Natural killer cell (primary cell): ENCODE results near the gene SPIRE1. TPM values are rescaled to one million over a fixed set of nuclear protein-coding genes. Genes with fewer than 3 reads are reported as not detected.
"Not testable (repeated sequence)": the region's sequence is repeated elsewhere in the genome, so short reads cannot be mapped to it uniquely, and the experiment has no call there.

ENCODE experiments used
- ATAC-seq, 3 donors: fragments of 150-1000 bp in 2 of 3; fragments of 200-7000 bp in 1 of 3; cut with Tn5 transposase; 1 replicate in 1 of 3; 2 replicates in 2 of 3; pipeline ENCODE4 v1.10.0; 2021; ENCODE audit warnings: mild to moderate bottlenecking in 2 of 3, moderate library complexity in 2 of 3
- DNase-seq, 2 donors: peaks; one replicate each; pipeline versions ENCODE4 v3.0.0 to v3.0.0-alpha.2; 2013 to 2021; ENCODE audit warnings: mixed read lengths in 1 of 2
- H3K27ac ChIP-seq: one replicate; pipeline ENCODE4 v1.5.1; 2013; ENCODE audit warnings: mild to moderate bottlenecking, low read length
- H3K27me3 ChIP-seq: one replicate; pipeline ENCODE4 v1.6.1; 2013; ENCODE audit warnings: low read length; ENCODE audit not compliant: control insufficient read depth, insufficient read depth
- H3K36me3 ChIP-seq: one replicate; pipeline ENCODE4 v1.6.1; 2013; ENCODE audit warnings: low read length; ENCODE audit not compliant: control insufficient read depth, insufficient read depth
- H3K4me1 ChIP-seq: one replicate; pipeline ENCODE4 v1.6.1; 2013; ENCODE audit warnings: low read length; ENCODE audit not compliant: control insufficient read depth, insufficient read depth
- H3K4me3 ChIP-seq: one replicate; pipeline ENCODE4 v1.5.1; 2013; ENCODE audit warnings: low read length
- H3K9me3 ChIP-seq: one replicate; pipeline ENCODE4 v1.6.1; 2013; ENCODE audit warnings: low read length; ENCODE audit not compliant: control insufficient read depth, insufficient read depth
- H3K27ac Mint-ChIP-seq, 2 donors: one replicate each; pipeline ENCODE4 v1.8.0; 2022; ENCODE audit warnings: mild to moderate bottlenecking in 2 of 2, mixed read lengths in 2 of 2, moderate library complexity in 1 of 2
- H3K27me3 Mint-ChIP-seq, 2 donors: one replicate each; pipeline ENCODE4 v1.8.0; 2022; ENCODE audit warnings: low read depth in 2 of 2, mixed read lengths in 2 of 2
- H3K36me3 Mint-ChIP-seq: one replicate; pipeline ENCODE4 v1.8.0; 2022; ENCODE audit warnings: mixed read lengths
- H3K4me1 Mint-ChIP-seq, 2 donors: one replicate each; pipeline ENCODE4 v1.8.0; 2022; ENCODE audit warnings: mixed read lengths in 2 of 2
- H3K4me3 Mint-ChIP-seq: one replicate; pipeline ENCODE4 v1.8.0; 2022; ENCODE audit warnings: mild to moderate bottlenecking, moderate library complexity, mixed read lengths
- H3K9me3 Mint-ChIP-seq, 2 donors: one replicate each; pipeline ENCODE4 v1.8.0; 2022; ENCODE audit warnings: mixed read lengths in 2 of 2
- CTCF ChIP-seq: fragments of 200-600 bp; IDR thresholded peaks from one replicate; pipeline ENCODE4 v1.8.0; 2022; ENCODE audit warnings: antibody characterized with exemption
- WGBS: methylation state at CpG from one replicate; pipeline ENCODE4 v1.1.7; 2013; ENCODE audit warnings: missing lambda C conversion rate; ENCODE audit not compliant: insufficient coverage; 5-methylcytosine and 5-hydroxymethylcytosine counted together
- intact Hi-C: fragments of 100-400 bp; cut with micrococcal nuclease; formaldehyde crosslinking; loops from one replicate; pipeline ENCODE4 v1.14.2; 2022
- total RNA-seq, 4 donors: library from RNA; stranded (reverse); fragments of 120-200 nt in 1 of 4; gene quantifications; one replicate each; pipeline versions ENCODE4 v1.2.3 to v1.2.4, GENCODE V29; 2013 to 2022

Gene SPIRE1
- total RNA-seq, 3 donors from 2014 or later (not counting 1 experiment from before 2014, with no cell fraction given): 4.8 to 6.7 (median 5.4) TPM

GRCh38 chr18:12416098-12416729 is 241.7 kb downstream of the SPIRE1 start:
- Mint-ChIP-seq H3K27ac (no peak overlapping the region), H3K4me1 (peaks cover 4 to 11% of the 10 kb centered on the region in 2 donors), H3K27me3 (peaks cover 0 to 5% of the 10 kb centered on the region in 2 donors), H3K36me3 (no peaks in the 10 kb centered on the region), H3K4me3 (no peak overlapping the region), H3K9me3 (no peaks in the 10 kb centered on the region)
- Histone ChIP-seq H3K27me3 (no peaks in the 10 kb centered on the region), H3K27ac (no peak overlapping the region), H3K4me1 (peaks cover 12% of the 10 kb centered on the region), H3K36me3 (no peaks in the 10 kb centered on the region), H3K4me3 (no peak overlapping the region), H3K9me3 (no peaks in the 10 kb centered on the region)
- 97% methylated on average over 2 of the region's 5 CpGs for WGBS
- no peak for TF ChIP-seq CTCF
- intact Hi-C loops: no loop called here
- ATAC-seq: no peak
- no peak for DNase-seq

GRCh38 chr18:12411456-12411855 is 246.5 kb downstream of the SPIRE1 start:
- H3K27ac Mint-ChIP-seq: no peak overlapping the region
- H3K9me3 ChIP-seq: no peaks in the 10 kb centered on the region
- intact Hi-C loops: no loop called here
- no peak overlapping the region for H3K27ac ChIP-seq
- peaks cover under 1 to 2% of the 10 kb centered on the region in 2 donors for H3K27me3 Mint-ChIP-seq
- H3K4me3 Mint-ChIP-seq: no peak overlapping the region
- no peak for TF ChIP-seq CTCF
- H3K4me3 ChIP-seq: no peak overlapping the region
- no peaks in the 10 kb centered on the region for H3K36me3 Mint-ChIP-seq
- 97% methylated on average over 2 of the region's 3 CpGs for WGBS
- H3K4me1 ChIP-seq: peaks cover 15% of the 10 kb centered on the region
- DNase-seq (no peak), ATAC-seq (no peak)
- H3K4me1 Mint-ChIP-seq: peaks cover 5 to 9% of the 10 kb centered on the region in 2 donors
- no peaks in the 10 kb centered on the region for H3K9me3 Mint-ChIP-seq
- no peaks in the 10 kb centered on the region for H3K27me3 ChIP-seq
- no peaks in the 10 kb centered on the region for H3K36me3 ChIP-seq

- peaks cover 18% of the 10 kb centered on the region for H3K4me1 ChIP-seq
- H3K9me3 ChIP-seq, H3K4me3 ChIP-seq, H3K4me3 Mint-ChIP-seq, H3K27ac ChIP-seq, H3K36me3 ChIP-seq, H3K27me3 ChIP-seq, H3K27ac Mint-ChIP-seq, H3K9me3 Mint-ChIP-seq, H3K36me3 Mint-ChIP-seq, ATAC-seq, H3K27me3 Mint-ChIP-seq, intact Hi-C loops, H3K4me1 Mint-ChIP-seq, DNase-seq: not testable (repeated sequence)
- WGBS: 84% methylated on average over 8 of the region's 9 CpGs
These were observed 247.2 kb downstream of the SPIRE1 start for GRCh38 chr18:12410747-12411146.

- H3K9me3 Mint-ChIP-seq: no peaks in the 10 kb centered on the region
These were observed 247.8 kb downstream of the SPIRE1 start for GRCh38 chr18:12410081-12410481.

More at GRCh38 chr18:12410081-12410481, 247.8 kb downstream of the SPIRE1 start:
- Mint-ChIP-seq H3K4me1 (peaks cover 5 to 9% of the 10 kb centered on the region in 2 donors), H3K4me3 (no peak overlapping the region), H3K36me3 (no peaks in the 10 kb centered on the region), H3K27ac (no peak overlapping the region), H3K27me3 (peaks cover 12 to 16% of the 10 kb centered on the region in 2 donors)
- no peak for ATAC-seq
- Histone ChIP-seq H3K9me3 (no peaks in the 10 kb centered on the region), H3K27me3 (no peaks in the 10 kb centered on the region), H3K36me3 (no peaks in the 10 kb centered on the region), H3K27ac (no peak overlapping the region), H3K4me3 (no peak overlapping the region), H3K4me1 (peaks cover 18% of the 10 kb centered on the region)
- intact Hi-C loops: no loop called here
- DNase-seq: no peak
- WGBS: 95% methylated on average over 9 of the region's 9 CpGs
- no peak for TF ChIP-seq CTCF
